MM.1S (cell line): Measurements from ENCODE around the gene CCDC102B.

Experiments used
- DNase-seq: peaks from one replicate; pipeline ENCODE4 v3.0.0-alpha.2; 2015
- H2AFZ ChIP-seq: fragments of 300-600 bp; sonication (generic); 2 replicates; pipeline ENCODE4 v1.6.0; 2016; ENCODE audit warnings: antibody characterized with exemption, low read length
- H3F3A ChIP-seq: fragments of 300-600 bp; sonication (generic); 2 replicates; pipeline ENCODE4 v1.6.1; 2016; ENCODE audit warnings: mild to moderate bottlenecking, antibody characterized with exemption, low read length, moderate library complexity, mixed read lengths; ENCODE audit not compliant: insufficient read depth
- H3K27ac ChIP-seq: fragments of 300-600 bp; sonication (generic); 2 replicates; pipeline ENCODE4 v1.5.1; 2016; ENCODE audit warnings: mild to moderate bottlenecking, low read length
- H3K27me3 ChIP-seq: fragments of 300-600 bp; sonication (generic); replicated peaks from 2 replicates; pipeline ENCODE4 v1.6.0; 2016; ENCODE audit warnings: low read length; ENCODE audit not compliant: insufficient read depth
- H3K36me3 ChIP-seq: fragments of 300-600 bp; sonication (generic); replicated peaks from 2 replicates; pipeline ENCODE4 v1.6.1; 2016; ENCODE audit warnings: mild to moderate bottlenecking, low read length, mixed read lengths; ENCODE audit not compliant: insufficient read depth
- H3K4me1 ChIP-seq: fragments of 300-600 bp; sonication (generic); 2 replicates; pipeline ENCODE4 v1.6.1; 2016; ENCODE audit warnings: low read length, mixed read lengths
- H3K4me2 ChIP-seq: fragments of 300-600 bp; sonication (generic); 2 replicates; pipeline ENCODE4 v1.6.0; 2016; ENCODE audit warnings: low read depth, low read length
- H3K4me3 ChIP-seq: fragments of 300-600 bp; sonication (generic); 2 replicates; pipeline ENCODE4 v1.5.1; 2016; ENCODE audit warnings: low read length, mixed read lengths
- H3K79me2 ChIP-seq: fragments of 300-600 bp; sonication (generic); 2 replicates; pipeline ENCODE4 v1.6.1; 2016; ENCODE audit warnings: mixed run types, low read length, mixed read lengths
- H3K9ac ChIP-seq: fragments of 300-600 bp; sonication (generic); 2 replicates; pipeline ENCODE4 v1.6.1; 2016; ENCODE audit warnings: low read length, mixed read lengths
- H3K9me2 ChIP-seq: fragments of 300-600 bp; sonication (generic); replicated peaks from 2 replicates; pipeline ENCODE4 v1.6.1; 2016; ENCODE audit warnings: mild to moderate bottlenecking, low read length, mixed read lengths; ENCODE audit not compliant: insufficient read depth
- H3K9me3 ChIP-seq: fragments of 300-600 bp; sonication (generic); replicated peaks from 2 replicates; pipeline ENCODE4 v1.6.1; 2016; ENCODE audit warnings: mild to moderate bottlenecking, low read length, mixed read lengths; ENCODE audit not compliant: insufficient read depth
- H4K20me1 ChIP-seq: fragments of 300-600 bp; sonication (generic); 2 replicates; pipeline ENCODE4 v1.6.1; 2016; ENCODE audit warnings: mild to moderate bottlenecking, low read length, moderate library complexity, mixed read lengths; ENCODE audit not compliant: insufficient read depth
- CTCF ChIP-seq: fragments of 300-600 bp; sonication (generic); IDR thresholded peaks from 2 replicates; pipeline ENCODE4 v1.5.1; 2016; ENCODE audit warnings: antibody characterized with exemption, low read length, mixed read lengths
- EZH2 ChIP-seq: fragments of 300-600 bp; sonication (generic); optimal IDR thresholded peaks from 2 replicates; pipeline ENCODE3; 2017; ENCODE audit warnings: low read depth, mild to moderate bottlenecking, antibody characterized with exemption, low read length, mixed read lengths
- EZH2phosphoT487 ChIP-seq: fragments of 300-600 bp; sonication (generic); IDR thresholded peaks from 2 replicates; pipeline ENCODE4 v1.6.1; 2018; ENCODE audit warnings: antibody characterized with exemption, low read length

CCDC102B gene

GRCh38 chr18:68791801-68792200, 6.1 kb upstream of the CCDC102B start:
- Histone ChIP-seq H3K36me3 (no peaks in the 10 kb centered on the region), H3K4me3 (no peak overlapping the region), H3K4me2 (no peak overlapping the region), H3F3A (no peaks in the 10 kb centered on the region), H3K27ac (no peak overlapping the region), H3K27me3 (no peaks in the 10 kb centered on the region), H3K4me1 (no peaks in the 10 kb centered on the region), H2AFZ (no peak overlapping the region), H3K9me3 (no peaks in the 10 kb centered on the region), H3K9me2 (no peaks in the 10 kb centered on the region), H4K20me1 (no peaks in the 10 kb centered on the region), H3K9ac (no peak overlapping the region), H3K79me2 (no peaks in the 10 kb centered on the region)
- TF ChIP-seq EZH2, result no peak
- no peak for TF ChIP-seq EZH2phosphoT487
- TF ChIP-seq CTCF, result no peak
- DNase-seq, result no peak

- H3K4me1 ChIP-seq, result no peaks in the 10 kb centered on the region
- H3K27ac ChIP-seq, result no peak overlapping the region
- no peaks in the 10 kb centered on the region for H3K9me2 ChIP-seq
- no peaks in the 10 kb centered on the region for H4K20me1 ChIP-seq
- no peak overlapping the region for H3K4me2 ChIP-seq
- no peaks in the 10 kb centered on the region for H3K36me3 ChIP-seq
- no peak overlapping the region for H3K4me3 ChIP-seq
- no peak overlapping the region for H3K9ac ChIP-seq
- H3K27me3 ChIP-seq, result no peaks in the 10 kb centered on the region
- no peak overlapping the region for H2AFZ ChIP-seq
- DNase-seq, result no peak
- H3F3A ChIP-seq, result no peaks in the 10 kb centered on the region
- no peaks in the 10 kb centered on the region for H3K9me3 ChIP-seq
- no peaks in the 10 kb centered on the region for H3K79me2 ChIP-seq
- TF ChIP-seq EZH2phosphoT487 (no peak), CTCF (no peak), EZH2 (no peak)
Observed at GRCh38 chr18:68793951-68794350, 3.9 kb upstream of the CCDC102B start.

- no peak for DNase-seq
- no peak for TF ChIP-seq EZH2phosphoT487
- TF ChIP-seq CTCF, result no peak
- no peak for TF ChIP-seq EZH2
- H3K36me3 ChIP-seq, result no peaks in the 10 kb centered on the region
- H3K27me3 ChIP-seq, result no peaks in the 10 kb centered on the region
- H3K9me2 ChIP-seq, result no peaks in the 10 kb centered on the region
- no peaks in the 10 kb centered on the region for H3K79me2 ChIP-seq
- no peaks in the 10 kb centered on the region for H3K4me1 ChIP-seq
- H4K20me1 ChIP-seq, result no peaks in the 10 kb centered on the region
- no peaks in the 10 kb centered on the region for H3K9me3 ChIP-seq
- no peak overlapping the region for H3K27ac ChIP-seq
- H2AFZ ChIP-seq, result no peak overlapping the region
- no peak overlapping the region for H3K4me3 ChIP-seq
- no peaks in the 10 kb centered on the region for H3F3A ChIP-seq
- H3K9ac ChIP-seq, result no peak overlapping the region
- H3K4me2 ChIP-seq, result no peak overlapping the region
Observed at GRCh38 chr18:68796936-68797690, 767 bp upstream of the CCDC102B start.
